Left renal pelvis (tissue), 4 donors: ENCODE data around the gene PI4KB. TPM values are rescaled to one million over a fixed set of nuclear protein-coding genes. Genes with fewer than 3 reads are reported as not detected.

Experiments used
- DNase-seq, 4 donors: peaks; one replicate each; pipeline ENCODE4 v3.0.0-alpha.2; 2013; ENCODE audit warnings: low read depth in 4 of 4, low spot score in 3 of 4
- polyA plus RNA-seq, 4 donors: library from polyadenylated mRNA; unstranded; fragments of 120-200 nt; gene quantifications; one replicate each; pipeline ENCODE4 v1.2.1, GENCODE V29; 2013; ENCODE audit not compliant: insufficient read length in 4 of 4

The PI4KB gene
- polyA plus RNA-seq, 4 donors = 51.5 to 69.7 (median 65.4) TPM

DNA sequence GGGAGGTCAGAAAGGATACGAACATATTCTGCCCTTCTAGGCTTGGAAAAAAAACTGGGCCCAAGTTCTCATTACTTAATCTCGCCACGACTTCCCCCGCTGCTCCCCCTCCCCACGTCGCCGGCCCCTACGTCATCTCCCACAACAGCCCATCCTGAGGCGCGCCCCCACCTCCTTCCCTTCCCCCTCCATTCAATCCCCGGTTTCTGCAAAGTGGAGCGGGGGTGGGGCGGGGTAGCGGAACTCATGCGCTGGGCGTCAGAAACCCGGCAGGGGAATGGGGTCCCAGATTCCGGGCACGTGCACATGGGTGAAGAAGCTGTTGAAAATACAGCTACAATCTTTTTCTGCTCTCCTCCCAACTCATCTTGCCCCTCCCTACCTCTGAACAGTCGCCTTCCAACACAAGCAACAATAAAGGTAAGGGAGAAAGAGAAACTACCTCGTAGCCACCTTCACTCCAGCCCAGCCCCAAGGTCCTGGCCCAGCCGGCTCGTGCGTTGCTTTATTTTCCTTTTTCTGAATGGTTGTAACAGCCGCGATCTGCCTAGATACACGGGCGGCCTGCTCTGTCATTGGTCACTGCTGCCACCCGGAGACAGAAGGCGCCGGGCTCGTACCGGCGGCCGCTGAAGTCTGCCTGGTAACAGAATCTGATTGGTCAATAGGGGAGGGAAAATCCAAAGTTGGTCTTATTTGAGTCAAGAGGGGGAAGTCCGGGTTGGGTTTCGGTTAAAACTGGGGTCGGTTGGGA is 19.7 kb upstream of the PI4KB start, which contains the start of gene RFX5:
TSS of gene RFX5 (minus strand) at position 484 of the 754 bp plus-strand sequence. CDS start 932 bp downstream, outside the sequence.
- peak; percentile 90 to 96 (median 92) for DNase-seq

DNA sequence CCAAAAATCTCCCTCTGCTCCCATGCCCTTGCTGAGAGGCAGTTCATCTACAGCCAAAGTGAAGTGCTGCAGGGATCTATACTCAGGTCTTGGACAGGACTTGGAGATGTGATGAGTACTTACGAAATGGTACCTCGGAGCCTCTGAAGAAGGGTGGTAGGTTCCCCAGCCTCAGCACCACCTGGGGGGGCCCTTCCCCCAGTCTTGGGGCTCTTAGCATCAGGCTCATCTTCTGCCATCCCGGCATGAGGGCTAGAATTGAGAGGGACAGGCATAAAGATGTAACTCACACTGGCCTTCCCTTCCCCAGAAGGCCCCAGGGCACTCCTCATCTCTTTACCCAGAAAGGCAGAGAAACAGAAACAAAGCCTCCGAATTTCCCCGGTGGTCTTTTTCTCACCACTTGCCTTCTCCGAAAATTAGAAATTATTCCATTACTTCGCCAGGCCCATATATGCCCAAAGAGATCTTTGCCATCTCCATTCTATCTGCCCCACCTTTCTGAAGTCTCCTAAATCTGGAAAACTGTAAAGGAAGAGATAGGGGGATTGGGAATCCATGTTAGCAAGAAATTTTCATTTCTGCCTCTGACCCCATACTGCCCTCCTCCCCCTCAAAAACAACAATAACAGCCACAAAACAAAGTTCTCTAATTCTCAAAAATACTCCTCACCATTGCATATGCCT is 19.0 kb upstream of the PI4KB start:
- DNase-seq = no peak

DNA sequence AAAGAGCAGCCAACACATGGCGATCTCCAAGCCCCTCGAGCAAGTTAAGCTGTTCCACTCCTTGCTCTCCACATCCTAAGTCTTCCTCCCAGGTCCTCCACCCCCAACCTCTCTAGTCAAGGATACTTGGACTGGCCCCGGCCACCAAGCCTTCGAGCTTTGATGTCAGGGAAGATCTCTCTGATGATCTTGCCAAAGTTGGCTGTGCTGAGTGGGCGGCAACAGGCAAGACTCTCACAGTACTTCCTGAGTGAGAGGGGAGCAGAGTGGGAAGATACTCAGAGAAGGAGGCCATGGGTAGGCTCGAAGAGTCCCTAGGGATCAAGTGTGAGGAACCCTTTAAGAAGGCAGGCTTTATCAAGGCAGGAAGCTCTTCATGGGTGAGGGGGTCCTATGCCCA is 17.1 kb upstream of the PI4KB start:
- DNase-seq = no peak

DNA sequence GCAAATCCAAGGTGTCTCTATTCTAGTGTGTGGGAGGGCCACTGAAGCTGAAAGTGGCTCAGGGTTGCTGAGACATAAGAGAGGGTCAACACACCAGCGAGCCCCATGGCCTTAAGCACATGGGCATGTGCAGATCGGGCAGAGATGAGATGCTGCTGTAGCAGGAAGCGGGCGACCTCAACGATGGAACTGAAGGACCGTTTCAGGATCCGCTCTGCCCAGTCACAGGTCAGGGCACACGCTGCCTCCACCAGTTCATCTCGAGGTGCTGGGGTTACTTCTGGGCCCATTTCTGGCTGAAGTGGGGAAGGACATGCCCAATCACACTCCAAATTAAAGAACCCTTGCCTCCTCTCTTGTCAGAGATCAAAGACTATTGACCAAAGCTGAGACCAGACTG is 16.4 kb upstream of the PI4KB start:
- DNase-seq = no peak

DNA sequence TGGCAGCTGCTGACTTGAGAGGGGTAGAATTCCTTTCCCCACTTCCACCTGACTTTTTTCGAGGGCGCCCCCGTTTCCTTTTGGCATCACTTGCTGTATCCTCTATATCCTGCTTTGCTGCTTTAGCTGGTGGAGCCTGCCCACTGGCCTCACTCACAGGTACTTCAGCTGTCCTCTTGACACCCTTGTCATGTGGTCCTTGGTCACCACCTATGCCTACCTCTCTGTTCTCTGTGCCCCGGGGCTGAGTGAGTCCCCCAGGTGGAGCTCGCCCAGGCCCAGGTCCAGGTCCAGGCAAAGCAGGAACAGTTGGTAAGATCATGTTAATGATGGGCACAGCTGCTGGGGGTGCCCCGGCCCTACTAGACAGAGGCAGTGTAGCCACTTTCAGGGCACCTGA is 15.4 kb upstream of the PI4KB start:
- DNase-seq = no peak

DNA sequence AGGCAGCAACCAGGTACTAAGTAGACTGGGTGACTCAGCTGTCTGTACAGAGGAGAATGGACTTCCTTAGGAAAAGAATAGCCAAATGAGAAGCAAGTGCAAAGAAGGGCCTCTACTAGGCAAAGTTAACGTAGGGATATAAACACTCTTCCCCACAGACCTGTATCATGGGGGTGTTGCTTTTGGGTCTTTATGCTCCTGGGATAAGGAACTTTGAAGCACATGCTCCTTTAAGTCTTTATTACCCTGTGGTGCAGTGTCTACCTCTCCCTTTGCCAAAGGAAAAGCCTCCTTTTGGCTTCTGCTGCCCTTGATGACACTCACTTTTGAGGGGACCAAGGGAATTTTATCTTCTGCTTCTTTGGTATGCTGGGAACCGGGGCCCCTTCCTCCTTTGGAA is 14.8 kb upstream of the PI4KB start:
- DNase-seq = no peak

DNA sequence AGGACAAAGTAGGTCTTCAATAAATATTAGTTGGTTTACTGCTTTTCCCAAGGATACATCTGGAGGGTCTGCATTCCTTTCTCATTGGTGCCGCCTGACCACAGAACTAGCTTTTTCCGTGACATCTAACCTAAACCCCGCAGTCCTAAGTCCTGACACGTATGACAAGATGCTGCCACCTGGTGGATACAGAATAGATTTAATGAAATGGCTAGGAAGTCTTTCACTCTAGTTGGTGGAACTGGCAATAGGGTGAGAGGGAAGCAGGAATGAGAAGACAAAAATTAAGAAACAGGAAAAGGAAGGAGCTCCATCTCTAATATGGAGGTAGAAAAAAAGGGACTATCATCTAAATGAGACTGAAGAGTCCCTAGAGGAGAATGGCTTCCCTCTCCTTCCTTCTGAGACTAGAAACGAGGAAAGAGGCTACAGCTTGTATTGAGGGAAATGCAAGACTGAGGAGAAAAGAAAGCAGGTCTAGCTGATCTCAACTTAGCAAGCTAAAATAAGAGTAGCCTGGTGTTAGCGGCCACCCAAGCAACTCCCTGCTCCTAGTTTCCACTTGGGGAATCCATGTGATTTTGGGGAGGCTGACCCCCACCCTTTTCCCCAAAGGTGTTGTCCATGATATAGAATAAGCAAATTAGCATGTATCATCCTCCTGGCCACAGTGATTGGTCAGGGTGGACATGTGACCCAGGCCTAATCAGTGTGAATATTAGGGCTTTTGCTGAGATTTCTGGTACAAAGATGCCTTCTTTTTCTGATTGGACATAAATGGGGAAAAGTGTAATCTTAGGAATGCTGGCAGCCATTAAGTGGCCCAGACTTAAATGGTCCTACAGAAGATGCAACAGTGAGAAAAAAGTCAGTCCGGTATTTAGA is 13.9 kb upstream of the PI4KB start:
- peak in 2 of 4 donors; percentile 50 to 57 for DNase-seq

DNA sequence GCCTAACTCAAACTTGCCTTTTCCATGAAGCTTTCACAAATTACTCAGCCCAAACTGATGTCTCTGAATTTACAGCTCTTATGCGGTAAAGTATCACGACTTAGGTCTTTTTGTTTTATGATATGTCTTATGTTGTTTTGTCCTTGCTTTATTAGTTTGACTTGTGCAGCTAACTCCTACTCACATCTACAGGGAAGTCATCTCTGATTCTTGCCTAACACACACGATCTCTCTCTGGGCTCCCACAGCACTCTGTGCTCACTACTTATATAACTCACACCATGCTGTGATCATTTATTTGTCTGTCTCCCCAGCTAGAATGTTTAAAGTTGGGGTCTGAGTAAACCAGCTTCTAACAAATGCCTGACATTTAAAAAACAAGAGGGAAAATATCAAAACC is 9.3 kb upstream of the PI4KB start:
- DNase-seq = no peak

DNA sequence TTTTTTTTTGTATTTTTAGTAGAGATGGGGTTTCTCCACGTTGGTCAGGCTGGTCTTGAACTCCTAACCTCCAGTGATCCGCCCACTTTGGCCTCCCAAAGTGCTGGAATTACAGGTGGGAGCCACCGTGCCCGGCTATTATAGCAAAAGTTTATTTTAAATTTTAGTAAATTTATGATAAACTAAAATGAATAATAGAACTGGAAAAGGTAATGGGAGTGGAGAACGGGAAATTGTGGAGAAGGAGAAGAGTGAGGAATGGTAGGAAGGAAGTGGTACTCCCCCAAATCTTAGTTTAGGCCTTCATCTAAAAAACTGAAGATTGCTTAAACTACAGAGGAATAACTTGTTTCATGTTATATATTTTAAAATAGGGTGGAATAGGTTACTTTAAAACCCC is 7.6 kb upstream of the PI4KB start:
- no peak for DNase-seq

DNA sequence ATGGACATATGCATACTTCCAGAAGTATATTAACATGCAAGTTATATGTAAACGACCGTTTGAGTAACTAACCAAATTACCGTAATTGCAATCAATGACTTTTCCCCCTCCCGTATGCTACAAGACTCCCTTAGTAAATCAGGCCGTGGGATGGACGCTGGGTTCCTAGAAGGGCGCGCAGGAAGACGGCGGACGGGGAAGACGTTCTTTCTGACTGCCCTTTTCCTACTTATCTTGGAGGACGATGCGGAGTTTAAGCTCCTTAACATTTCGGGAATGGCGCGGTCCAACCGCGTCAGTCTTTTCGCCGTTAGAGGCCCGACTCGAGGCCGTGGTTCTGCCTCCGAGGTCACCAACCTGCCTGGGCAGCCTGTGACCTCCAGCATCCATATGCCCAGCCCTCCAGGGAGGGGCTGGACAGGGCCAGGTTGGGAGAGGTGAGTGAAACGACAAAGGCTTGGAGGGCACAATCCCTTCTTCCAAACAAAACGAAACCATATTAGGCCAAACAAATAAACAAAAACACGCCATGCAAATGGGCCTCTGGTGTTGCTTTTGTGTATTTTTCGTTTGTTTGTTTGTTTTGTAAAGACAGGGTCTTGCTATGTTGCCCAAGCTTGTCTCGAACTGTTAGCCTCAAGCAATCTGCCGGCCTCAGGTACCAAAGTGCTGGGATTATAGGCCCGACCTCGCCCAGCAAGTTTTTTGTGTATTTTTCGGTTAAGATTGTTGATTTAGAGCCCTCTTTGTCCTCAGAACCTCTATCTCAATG is 873 bp upstream of the PI4KB start:
- no peak for DNase-seq

DNA sequence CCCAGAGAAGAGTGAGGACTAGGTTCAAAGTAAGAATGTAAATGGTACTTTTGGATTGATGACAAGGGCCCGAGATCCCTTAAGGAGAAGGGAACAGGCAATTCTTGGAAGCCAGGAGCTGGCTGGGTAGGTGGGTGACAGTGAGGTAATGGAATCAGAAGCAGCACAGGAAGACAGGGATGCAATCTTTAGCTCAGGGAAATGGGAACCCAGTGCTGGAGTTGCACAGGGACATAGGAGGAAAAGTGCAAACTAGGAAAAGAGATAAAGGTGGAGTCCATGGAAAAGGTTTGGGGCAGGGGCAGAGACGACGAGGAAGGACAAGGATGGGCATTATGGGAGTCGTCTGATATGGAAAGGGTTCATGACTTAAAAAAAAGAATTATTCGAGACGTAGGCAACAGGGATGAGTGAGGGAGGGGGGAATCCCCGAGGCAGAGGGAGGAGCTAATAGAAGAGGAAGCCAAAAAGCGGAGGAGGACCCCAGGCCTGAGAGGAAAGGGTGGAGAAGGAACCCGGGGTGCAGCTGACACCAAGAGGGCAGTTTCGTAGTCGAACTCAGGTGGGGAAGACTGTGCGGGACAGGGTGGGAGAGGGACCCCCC is 495 bp downstream of the PI4KB start:
- DNase-seq = peak in 1 of 4 donors; percentile 20

DNA sequence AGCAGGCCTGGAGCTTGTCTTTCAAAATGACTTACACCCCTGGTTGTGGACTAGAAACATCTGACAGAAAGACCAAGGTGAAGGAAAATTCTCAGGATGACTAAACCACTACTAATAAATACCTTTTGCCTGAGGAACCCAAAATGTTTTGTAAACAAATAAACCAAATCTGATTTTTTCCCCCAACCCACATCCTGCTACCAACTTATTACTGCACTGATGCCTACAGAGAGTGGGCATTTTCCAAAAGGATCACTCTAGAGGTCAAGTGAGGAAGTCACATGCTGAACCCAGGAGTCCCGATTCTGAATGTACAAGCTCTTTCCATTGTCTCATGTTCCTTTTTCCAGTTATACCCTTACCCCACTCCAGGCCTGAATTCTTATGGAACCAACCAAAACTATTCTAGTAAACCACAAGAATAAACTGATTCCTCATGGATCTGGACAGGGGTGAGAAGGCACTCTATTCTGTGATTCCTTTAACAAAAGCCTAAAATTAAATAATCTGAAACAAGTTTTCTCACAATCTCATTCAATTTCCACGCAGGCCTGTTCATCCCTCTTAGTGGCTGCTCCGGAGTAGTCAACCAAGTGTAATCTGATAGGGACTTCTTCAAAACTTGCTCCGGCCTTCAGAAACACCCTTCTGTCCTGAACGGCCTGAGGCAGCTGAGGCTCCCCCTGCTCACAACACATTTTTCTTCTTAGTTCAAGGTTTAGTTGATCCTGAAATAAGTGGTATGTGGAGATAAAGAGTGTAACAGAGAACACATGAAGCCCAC is 1.4 kb downstream of the PI4KB start:
- DNase-seq = no peak

DNA sequence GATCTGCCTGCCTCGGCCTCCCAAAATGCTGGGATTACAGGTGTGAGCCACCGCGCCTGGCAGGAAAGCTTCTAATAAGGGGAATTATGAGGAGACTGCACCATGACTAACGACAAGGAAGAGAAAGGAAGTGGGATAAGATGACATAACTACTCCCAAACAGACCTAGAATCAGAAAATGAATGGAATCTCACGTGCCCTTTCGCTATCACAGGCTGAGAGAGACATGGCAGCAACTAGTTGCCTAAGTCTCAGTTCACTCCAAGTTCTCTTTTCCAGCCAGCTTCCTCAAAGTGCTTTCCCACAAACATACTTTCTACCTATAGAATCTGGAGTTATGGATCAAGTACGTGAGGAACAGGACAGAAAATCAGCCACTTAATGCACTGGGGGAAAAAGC is 2.0 kb downstream of the PI4KB start:
- DNase-seq = no peak

DNA sequence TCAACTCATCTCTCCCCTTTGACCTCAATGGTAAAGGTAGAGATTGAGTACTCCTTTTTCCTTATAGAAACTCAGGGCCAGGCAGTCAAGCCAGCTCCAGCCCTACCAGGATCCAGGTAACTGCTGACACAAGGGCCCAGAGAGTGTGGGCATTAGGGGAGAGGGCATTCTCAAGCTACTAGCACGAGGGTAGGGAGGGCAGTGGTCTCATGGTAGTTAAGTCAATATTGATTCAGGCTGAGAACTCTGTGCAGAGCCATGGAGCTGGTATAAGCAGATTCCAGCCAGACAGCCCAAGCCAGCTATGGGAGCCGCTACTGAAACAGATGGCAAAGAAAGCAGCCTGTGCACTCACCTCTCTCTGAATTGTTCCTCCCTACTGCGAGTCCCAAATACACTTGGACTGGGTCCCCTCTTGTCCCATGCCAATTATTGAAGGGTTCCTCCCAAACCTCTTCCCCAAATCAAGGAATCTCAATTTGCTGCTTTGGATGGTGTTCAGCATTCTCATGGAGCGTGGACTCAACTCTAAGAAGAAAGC is 2.8 kb downstream of the PI4KB start:
- no peak for DNase-seq

DNA sequence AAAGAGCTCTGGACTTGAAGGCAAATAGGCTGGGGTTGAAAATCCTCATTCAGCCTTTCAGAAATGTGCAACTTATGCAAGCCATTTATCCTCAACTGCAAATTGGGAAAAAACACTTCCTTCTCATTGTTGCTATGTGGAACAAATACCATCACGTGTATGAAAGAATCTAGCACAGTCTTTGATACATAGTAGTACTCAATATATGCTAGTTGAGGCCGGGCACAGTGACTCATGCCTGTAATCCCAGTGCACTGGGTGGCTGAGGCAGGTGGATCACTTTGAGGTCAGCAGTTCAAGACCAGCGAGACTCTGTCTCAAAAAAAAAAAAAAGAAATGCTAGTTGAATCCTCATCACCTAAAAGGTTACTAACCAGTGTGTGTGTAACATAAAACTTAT is 8.2 kb downstream of the PI4KB start:
- DNase-seq = no peak

DNA sequence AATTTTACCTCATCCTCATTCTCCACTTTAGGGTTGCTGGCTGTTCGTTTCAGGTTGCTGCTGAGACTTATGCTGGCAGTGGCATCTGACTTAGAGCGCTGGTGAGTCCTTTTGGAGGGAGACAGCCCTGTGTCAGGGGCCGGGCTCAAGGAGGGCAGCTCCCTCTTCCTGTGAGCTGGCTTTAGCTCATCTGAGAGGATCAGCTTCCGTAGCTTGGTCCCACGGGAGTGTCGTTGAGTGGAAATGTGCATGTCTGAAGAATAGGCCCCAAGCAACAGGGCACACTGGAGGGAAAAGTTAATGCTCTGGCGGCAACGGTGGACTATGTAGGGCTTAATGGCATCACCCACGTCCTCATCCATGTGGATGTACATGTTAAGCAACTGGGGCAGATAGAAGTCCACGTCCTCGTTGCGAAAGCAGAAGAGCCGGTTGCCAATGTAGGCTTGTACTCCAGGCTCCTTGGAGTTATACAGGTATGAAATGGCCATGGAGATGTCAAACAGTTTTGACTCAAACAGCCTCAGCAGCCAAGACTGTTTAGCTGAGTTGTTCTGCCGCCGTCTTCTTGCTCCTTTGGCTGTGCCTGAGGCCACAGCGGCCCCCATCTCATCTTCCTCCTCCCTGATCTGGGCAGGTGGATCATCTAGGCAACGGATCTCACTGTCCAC is 11.5 kb downstream of the PI4KB start:
- no peak for DNase-seq

DNA sequence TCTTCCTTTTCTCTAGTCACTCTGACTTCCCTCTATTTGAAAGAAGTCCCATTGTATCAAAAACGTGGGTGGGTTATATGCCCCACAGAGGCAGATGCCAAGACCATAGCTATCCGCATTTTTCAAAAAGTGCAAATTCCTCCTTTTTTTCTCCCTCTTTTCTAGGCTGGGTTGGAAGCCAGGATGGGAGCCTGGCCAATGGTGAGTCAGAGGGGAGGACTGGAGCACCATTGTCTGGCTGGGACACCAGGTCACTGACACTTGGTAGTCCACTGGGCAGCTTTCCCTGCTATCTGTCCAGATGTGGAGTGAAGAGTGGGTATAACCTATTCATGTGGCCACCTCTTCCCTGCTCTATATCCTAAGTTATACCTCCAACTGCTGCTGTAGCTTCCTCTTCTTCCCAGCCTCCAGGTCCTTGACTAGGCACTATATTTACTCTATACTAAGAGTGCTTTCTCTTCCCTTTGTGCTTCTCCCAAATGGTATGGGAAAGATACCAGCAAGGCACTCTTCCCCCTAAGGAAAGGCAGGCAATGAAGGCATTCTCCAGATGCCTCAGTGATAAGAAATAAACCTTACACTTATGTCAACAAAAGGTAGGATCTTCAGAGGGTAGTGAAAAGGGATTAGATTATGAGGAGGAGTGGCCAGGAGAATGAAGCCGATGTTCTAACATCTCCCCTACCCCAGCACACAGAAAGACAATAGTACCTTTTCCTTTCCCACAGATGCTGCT is 12.9 kb downstream of the PI4KB start:
- no peak for DNase-seq

DNA sequence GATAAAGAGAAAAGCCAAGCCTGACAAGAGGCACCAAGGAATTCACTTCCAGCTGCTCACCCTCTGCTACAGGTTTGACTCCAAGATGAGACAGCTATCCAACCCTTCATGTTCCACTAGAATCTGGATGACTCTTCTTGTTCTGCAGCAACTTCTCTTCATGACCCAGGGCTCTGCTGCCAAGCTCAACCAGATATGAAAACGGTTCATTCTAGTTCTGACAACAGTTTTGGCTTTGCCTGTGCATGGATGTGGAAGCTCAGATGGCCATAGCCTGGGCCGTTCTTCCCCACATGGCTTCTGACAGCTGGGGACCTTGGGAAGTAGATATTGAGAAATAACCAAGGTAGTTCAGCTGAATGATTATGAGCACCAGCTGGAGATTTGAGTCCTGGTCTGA is 13.7 kb downstream of the PI4KB start:
- DNase-seq = no peak
